Ishikawa (cell line): ENCODE results near the gene DUS1L.

Source experiments
- CEBPB ChIP-seq: IDR thresholded peaks from 2 replicates; pipeline ENCODE4 v1.6.1; 2012
- CREB1 ChIP-seq: IDR thresholded peaks from 2 replicates; pipeline ENCODE4 v1.6.1; 2012; ENCODE audit warnings: low read depth
- EGR1 ChIP-seq: IDR thresholded peaks from 2 replicates; pipeline ENCODE4 v1.6.1; 2012
- EP300 ChIP-seq: IDR thresholded peaks from 2 replicates; pipeline ENCODE4 v1.6.1; 2012; ENCODE audit warnings: borderline replicate concordance
- FOXM1 ChIP-seq: IDR thresholded peaks from 2 replicates; pipeline ENCODE4 v1.6.1; 2012; ENCODE audit warnings: low read depth, borderline replicate concordance
- MAX ChIP-seq: IDR thresholded peaks from 2 replicates; pipeline ENCODE4 v1.6.1; 2012
- NFIC ChIP-seq: IDR thresholded peaks from 2 replicates; pipeline ENCODE4 v1.6.1; 2012
- RAD21 ChIP-seq: IDR thresholded peaks from 2 replicates; pipeline ENCODE4 v1.6.1; 2012; ENCODE audit warnings: low read depth
- REST ChIP-seq: IDR thresholded peaks from 2 replicates; pipeline ENCODE4 v1.6.1; 2012; ENCODE audit warnings: low read depth, mild to moderate bottlenecking
- TAF1 ChIP-seq: IDR thresholded peaks from 2 replicates; pipeline ENCODE4 v1.6.1; 2012; ENCODE audit warnings: low read depth, mild to moderate bottlenecking
- TCF12 ChIP-seq: IDR thresholded peaks from 2 replicates; pipeline ENCODE4 v1.6.1; 2012; ENCODE audit warnings: low read depth
- TEAD4 ChIP-seq: IDR thresholded peaks from 2 replicates; pipeline ENCODE4 v1.6.1; 2012
- USF1 ChIP-seq: IDR thresholded peaks from 2 replicates; pipeline ENCODE4 v1.6.1; 2012
- YY1 ChIP-seq: IDR thresholded peaks from 2 replicates; pipeline ENCODE4 v1.6.1; 2012; ENCODE audit warnings: low read depth
- ZBTB7A ChIP-seq: IDR thresholded peaks from 2 replicates; pipeline ENCODE4 v1.6.1; 2012; ENCODE audit warnings: low read depth

The DUS1L gene

GRCh38 chr17:82097919-82098168 lies 32.2 kb upstream of the DUS1L start:
- TF ChIP-seq FOXM1 (no peak), NFIC (no peak), CEBPB (no peak), YY1 (no peak), USF1 (no peak), TCF12 (no peak), CREB1 (no peak), REST (no peak), EGR1 (no peak; the same call in 1 of the 2 replicates), MAX (no peak; the same call in 1 of the 2 replicates), ZBTB7A (no peak; the same call in 1 of the 2 replicates), TEAD4 (no peak), EP300 (no peak), TAF1 (no peak), RAD21 (no peak)

GRCh38 chr17:82097184-82097918 lies 31.7 kb upstream of the DUS1L start:
- TF ChIP-seq MAX (peak; percentile 65), TEAD4 (0 out of 2 replicates have a peak, but pooled peaks have one; percentile 16), EP300 (0 out of 2 replicates have a peak, but pooled peaks have one; percentile 19), TAF1 (no peak), YY1 (no peak), TCF12 (peak; percentile 31; the same call in 1 of the 2 replicates), ZBTB7A (peak; percentile 28), USF1 (peak; percentile 63; the same call in 1 of the 2 replicates)

GRCh38 chr17:82096709-82097183 lies 31.1 kb upstream of the DUS1L start:
- no peak for TF ChIP-seq EGR1
- no peak for TF ChIP-seq CEBPB
- no peak for TF ChIP-seq EP300
- no peak for TF ChIP-seq MAX
- TF ChIP-seq USF1 = no peak
- TF ChIP-seq TAF1 = no peak

GRCh38 chr17:82095777-82096708 lies 30.4 kb upstream of the DUS1L start:
- no peak for TF ChIP-seq MAX
- TF ChIP-seq EGR1 = no peak
- no peak for TF ChIP-seq FOXM1
- no peak for TF ChIP-seq YY1
- no peak for TF ChIP-seq TAF1
- no peak for TF ChIP-seq TCF12
- TF ChIP-seq CEBPB = no peak
- TF ChIP-seq TEAD4 = no peak
- TF ChIP-seq ZBTB7A = no peak
- no peak for TF ChIP-seq REST
